ENCODE data around the gene PRKG1. TPM values are rescaled to one million over a fixed set of nuclear protein-coding genes. Genes with fewer than 3 reads are reported as not detected.
A peak's percentile ranks its signal among the peaks of the same experiment; 100 is the strongest.

Gene PRKG1
- total RNA-seq, 2 donors from 2014 or later = 17.8 to 31.1 TPM

GRCh38 chr10:51892965-51893658, 818.8 kb downstream of the PRKG1 start:
- no peak overlapping the region for H3K4me3 ChIP-seq
- H3K4me1 ChIP-seq = peaks cover 0 to 39% of the 10 kb centered on the region in 2 donors
- H3K36me3 ChIP-seq = no peaks in the 10 kb centered on the region
- TF ChIP-seq, protein P1, sequence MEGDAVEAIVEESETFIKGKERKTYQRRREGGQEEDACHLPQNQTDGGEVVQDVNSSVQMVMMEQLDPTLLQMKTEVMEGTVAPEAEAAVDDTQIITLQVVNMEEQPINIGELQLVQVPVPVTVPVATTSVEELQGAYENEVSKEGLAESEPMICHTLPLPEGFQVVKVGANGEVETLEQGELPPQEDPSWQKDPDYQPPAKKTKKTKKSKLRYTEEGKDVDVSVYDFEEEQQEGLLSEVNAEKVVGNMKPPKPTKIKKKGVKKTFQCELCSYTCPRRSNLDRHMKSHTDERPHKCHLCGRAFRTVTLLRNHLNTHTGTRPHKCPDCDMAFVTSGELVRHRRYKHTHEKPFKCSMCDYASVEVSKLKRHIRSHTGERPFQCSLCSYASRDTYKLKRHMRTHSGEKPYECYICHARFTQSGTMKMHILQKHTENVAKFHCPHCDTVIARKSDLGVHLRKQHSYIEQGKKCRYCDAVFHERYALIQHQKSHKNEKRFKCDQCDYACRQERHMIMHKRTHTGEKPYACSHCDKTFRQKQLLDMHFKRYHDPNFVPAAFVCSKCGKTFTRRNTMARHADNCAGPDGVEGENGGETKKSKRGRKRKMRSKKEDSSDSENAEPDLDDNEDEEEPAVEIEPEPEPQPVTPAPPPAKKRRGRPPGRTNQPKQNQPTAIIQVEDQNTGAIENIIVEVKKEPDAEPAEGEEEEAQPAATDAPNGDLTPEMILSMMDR (IDR thresholded peaks at IDR 0.05) = peak in 1 of 2 donors; percentile 27
- no peaks in the 10 kb centered on the region for H3K27me3 ChIP-seq
- H3K27ac ChIP-seq = no peak overlapping the region
- no peak for DNase-seq (ENCODE audit: low spot score)
- no peaks in the 10 kb centered on the region for H3K9me3 ChIP-seq

GRCh38 chr10:51894771-51895578, 820.7 kb downstream of the PRKG1 start:
- Histone ChIP-seq H3K4me1 (peaks cover 0 to 39% of the 10 kb centered on the region in 2 donors), H3K27me3 (no peaks in the 10 kb centered on the region), H3K36me3 (no peaks in the 10 kb centered on the region), H3K9me3 (no peaks in the 10 kb centered on the region), H3K27ac (peak overlapping the region; percentile 44 to 80), H3K4me3 (no peak overlapping the region)
- TF ChIP-seq, protein P1 (IDR thresholded peaks at IDR 0.05) = no peak
- peak; percentile 82 for DNase-seq (ENCODE audit: low spot score)

DNA sequence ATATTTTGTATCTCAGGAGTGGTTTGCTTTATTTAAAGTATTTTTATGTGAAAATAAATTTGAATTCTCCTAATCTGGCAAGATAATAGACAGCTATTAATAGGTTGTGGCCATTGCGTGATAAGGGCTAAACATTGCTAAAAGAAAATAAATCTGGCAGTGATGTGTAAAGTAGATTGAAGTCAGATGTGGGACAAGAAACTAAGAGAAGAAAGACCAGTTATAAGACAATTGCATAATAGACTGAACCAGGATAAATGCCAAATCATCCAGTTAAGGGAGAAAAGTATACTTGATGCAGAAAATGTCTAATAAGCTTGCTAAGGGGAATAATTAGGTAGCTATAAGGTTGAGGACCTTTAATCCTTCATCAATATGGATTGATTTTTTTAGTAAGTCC, 822.6 kb downstream of the PRKG1 start:
- no peaks in the 10 kb centered on the region for H3K9me3 ChIP-seq
- H3K4me1 ChIP-seq = peaks cover 0 to 39% of the 10 kb centered on the region in 2 donors
- no peaks in the 10 kb centered on the region for H3K36me3 ChIP-seq
- TF ChIP-seq, protein P1 (IDR thresholded peaks at IDR 0.05) = no peak
- peak overlapping the region in 1 of 2 donors; percentile 40 for H3K27ac ChIP-seq
- DNase-seq (ENCODE audit: low spot score) = no peak
- H3K27me3 ChIP-seq = no peaks in the 10 kb centered on the region
- H3K4me3 ChIP-seq = no peak overlapping the region

DNA sequence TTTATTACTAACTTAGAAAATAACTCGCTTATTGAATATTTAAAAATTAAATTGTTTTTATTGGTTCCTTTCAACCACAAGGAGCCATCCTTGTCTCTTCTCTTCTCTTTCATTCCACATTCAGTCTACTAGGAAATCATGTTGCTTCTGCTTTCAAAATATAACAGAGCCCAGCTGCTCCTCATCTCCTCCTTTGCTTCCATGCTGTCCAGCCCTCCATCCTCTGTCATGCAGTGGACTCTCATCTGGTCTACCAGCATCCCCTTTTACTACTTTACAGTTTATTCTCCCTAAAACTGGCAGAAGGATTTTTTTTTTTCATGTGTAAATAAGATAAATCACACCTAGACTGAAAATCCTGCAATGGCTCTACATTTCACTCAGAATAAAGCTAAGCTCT, 823.3 kb downstream of the PRKG1 start:
- H3K27me3 ChIP-seq = no peaks in the 10 kb centered on the region
- no peak for DNase-seq (ENCODE audit: low spot score)
- H3K4me1 ChIP-seq = peaks cover 0 to 39% of the 10 kb centered on the region in 2 donors
- TF ChIP-seq, protein P1 (IDR thresholded peaks at IDR 0.05) = no peak
- H3K36me3 ChIP-seq = no peaks in the 10 kb centered on the region
- no peak overlapping the region for H3K4me3 ChIP-seq
- no peaks in the 10 kb centered on the region for H3K9me3 ChIP-seq
- H3K27ac ChIP-seq = peak overlapping the region in 1 of 2 donors; percentile 40

- Histone ChIP-seq H3K9me3 (no peaks in the 10 kb centered on the region), H3K27ac (no peak overlapping the region), H3K36me3 (no peaks in the 10 kb centered on the region), H3K4me1 (peaks cover 0 to 24% of the 10 kb centered on the region in 2 donors), H3K4me3 (no peak overlapping the region), H3K27me3 (no peaks in the 10 kb centered on the region)
- DNase-seq (ENCODE audit: low spot score) = no peak
- TF ChIP-seq, protein P1 (IDR thresholded peaks at IDR 0.05) = no peak
Observed at GRCh38 chr10:51900180-51900579, 825.9 kb downstream of the PRKG1 start.

Measured in right atrium auricular region (tissue), 2 donors.